Sigmoid colon (tissue), 7 donors: ENCODE results near the gene LRFN3. TPM values are rescaled to one million over a fixed set of nuclear protein-coding genes. Genes with fewer than 3 reads are reported as not detected.

Source experiments
- DNase-seq: peaks from one replicate; pipeline ENCODE4 v3.0.0-alpha.2; 2019
- H3K27ac ChIP-seq, 4 donors: fragments of 200-600 bp; sonication (generic); one replicate each; pipeline ENCODE4 v1.5.1; 2016 to 2019; ENCODE audit warnings: mild to moderate bottlenecking in 1 of 4
- H3K27me3 ChIP-seq, 3 donors: fragments of 200-600 bp; sonication (generic); one replicate each; pipeline ENCODE4 v1.5.1; 2019; ENCODE audit warnings: mild to moderate bottlenecking in 1 of 3
- H3K36me3 ChIP-seq, 4 donors: fragments of 200-600 bp; sonication (generic); one replicate each; pipeline ENCODE4 v1.5.1; 2016 to 2019
- H3K4me1 ChIP-seq, 4 donors: fragments of 200-600 bp; sonication (generic); one replicate each; pipeline ENCODE4 v1.5.1; 2017 to 2019
- H3K4me3 ChIP-seq, 4 donors: fragments of 200-600 bp; sonication (generic); one replicate each; pipeline ENCODE4 v1.5.1; 2017 to 2019; ENCODE audit warnings: mild to moderate bottlenecking in 2 of 4, moderate library complexity in 1 of 4
- H3K9me3 ChIP-seq, 4 donors: fragments of 200-600 bp in 3 of 4; sonication (generic) in 3 of 4; one replicate each; pipeline versions ENCODE4 v1.5.1 to v1.6.1; 2013 to 2019
- CTCF ChIP-seq, 4 experiments: fragments of 450-650 bp in 3 of 4; fragments of 200-600 bp in 1 of 4; IDR thresholded peaks; one replicate each; pipeline ENCODE4 v1.5.1; 2016 to 2019; ENCODE audit warnings: antibody characterized with exemption in 4 of 4, mild to moderate bottlenecking in 3 of 4, moderate library complexity in 2 of 4
- EP300 ChIP-seq, 4 donors: sonication (generic); formaldehyde crosslinking; IDR thresholded peaks; one replicate each; pipeline ENCODE4 v1.6.1; 2017; ENCODE audit warnings: antibody characterized with exemption in 4 of 4
- POLR2A ChIP-seq, 2 donors: fragments of 450-650 bp; IDR thresholded peaks; one replicate each; pipeline ENCODE4 v1.6.1; 2016; ENCODE audit warnings: antibody characterized with exemption in 2 of 2, mild to moderate bottlenecking in 2 of 2, moderate library complexity in 2 of 2
- POLR2AphosphoS5 ChIP-seq, 4 donors: sonication (generic); formaldehyde crosslinking; IDR thresholded peaks; one replicate each; pipeline ENCODE4 v1.6.1; 2017; ENCODE audit warnings: antibody characterized with exemption in 4 of 4
- WGBS, 2 donors: extraction: QIAGEN DNeasy Blood & Tissue Kit; methylation state at CpG; one replicate each; pipeline ENCODE4 v1.1.7; 2013; 5-methylcytosine and 5-hydroxymethylcytosine counted together
- intact Hi-C: fragments of 100-400 bp; cut with DNase I; formaldehyde crosslinking; loops from one replicate; pipeline ENCODE4 v1.15.1; 2023
- polyA plus RNA-seq, 3 donors: library from polyadenylated mRNA; stranded (reverse); fragments of 200-250 nt; gene quantifications; one replicate each; pipeline ENCODE4 v1.2.3, GENCODE V29; 2013
- total RNA-seq, 4 donors: library from RNA; depleted of rRNA; stranded (reverse); fragments of >200 nt; gene quantifications; one replicate each; pipeline ENCODE4 v1.1.0, GENCODE V29; 2016
- donor health status: healthy with polysubstance abuse.
- donor health status: Bipolar disorder and iron deficiency.
- donor health status: healthy.

Gene LRFN3
- total and polyA plus RNA-seq, 7 donors = 4.6 to 9.7 (median 6.4) TPM

GRCh38 chr19:35921012-35921411 is 15.2 kb upstream of the LRFN3 start:
- H3K27me3 ChIP-seq = no peaks in the 10 kb centered on the region
- no peak overlapping the region for H3K27ac ChIP-seq
- no peaks in the 10 kb centered on the region for H3K4me1 ChIP-seq
- DNase-seq = no peak
- H3K4me3 ChIP-seq = no peak overlapping the region
- no peaks in the 10 kb centered on the region for H3K36me3 ChIP-seq
- intact Hi-C loops = no loop called here
- TF ChIP-seq EP300 (IDR thresholded peaks at IDR 0.05) (no peak), POLR2AphosphoS5 (IDR thresholded peaks at IDR 0.05) (no peak)
- no peaks in the 10 kb centered on the region for H3K9me3 ChIP-seq
- 61 to 81% methylated on average over 6 of the region's 6 CpGs for WGBS, 2 donors

GRCh38 chr19:35925501-35925900 is 10.7 kb upstream of the LRFN3 start:
- WGBS, 2 donors = 86 to 92% methylated on average over 3 of the region's 3 CpGs
- TF ChIP-seq EP300 (IDR thresholded peaks at IDR 0.05) (no peak), POLR2A (IDR thresholded peaks at IDR 0.05) (no peak), POLR2AphosphoS5 (IDR thresholded peaks at IDR 0.05) (no peak), CTCF (IDR thresholded peaks at IDR 0.05) (no peak)
- intact Hi-C loops = no loop called here
- H3K27me3 ChIP-seq = no peaks in the 10 kb centered on the region
- no peak overlapping the region for H3K27ac ChIP-seq
- no peaks in the 10 kb centered on the region for H3K4me1 ChIP-seq
- H3K4me3 ChIP-seq = no peak overlapping the region
- no peaks in the 10 kb centered on the region for H3K9me3 ChIP-seq
- no peak for DNase-seq
- H3K36me3 ChIP-seq = no peaks in the 10 kb centered on the region

- H3K4me1 ChIP-seq = peaks cover 0 to 10% (median 4%) of the 10 kb centered on the region in 4 donors
- TF ChIP-seq CTCF (IDR thresholded peaks at IDR 0.05) = no peak
- TF ChIP-seq POLR2A (IDR thresholded peaks at IDR 0.05) = no peak
- no peak for TF ChIP-seq POLR2AphosphoS5 (IDR thresholded peaks at IDR 0.05)
- H3K36me3 ChIP-seq = no peaks in the 10 kb centered on the region
- 62 to 74% methylated on average over 5 of the region's 5 CpGs for WGBS, 2 donors
- no peak overlapping the region for H3K27ac ChIP-seq
- H3K27me3 ChIP-seq = no peaks in the 10 kb centered on the region
- H3K9me3 ChIP-seq = no peaks in the 10 kb centered on the region
- no peak overlapping the region for H3K4me3 ChIP-seq
- no peak for DNase-seq
- intact Hi-C loops = no loop called here
These were observed 7.7 kb upstream of the LRFN3 start for GRCh38 chr19:35928507-35928906.

GRCh38 chr19:35929876-35930275 is 6.3 kb upstream of the LRFN3 start:
- intact Hi-C loops = loop anchor here (2.0 to 5.0 kb wide), 4 partner anchors 47 to 237 kb away; partner anchors contain the start of genes ARHGAP33, HSPB6 and PROSER3
- Histone ChIP-seq H3K27me3 (no peaks in the 10 kb centered on the region), H3K9me3 (no peaks in the 10 kb centered on the region), H3K4me1 (peaks cover 0 to 10% (median 4%) of the 10 kb centered on the region in 4 donors), H3K36me3 (no peaks in the 10 kb centered on the region), H3K4me3 (no peak overlapping the region), H3K27ac (no peak overlapping the region)
- 46 to 49% methylated on average over 2 of the region's 2 CpGs for WGBS, 2 donors
- TF ChIP-seq POLR2AphosphoS5 (IDR thresholded peaks at IDR 0.05) = no peak
- no peak for TF ChIP-seq CTCF (IDR thresholded peaks at IDR 0.05)
- TF ChIP-seq EP300 (IDR thresholded peaks at IDR 0.05) = no peak
- TF ChIP-seq POLR2A (IDR thresholded peaks at IDR 0.05) = no peak
- DNase-seq = no peak

GRCh38 chr19:35931161-35931873 is 4.9 kb upstream of the LRFN3 start:
- peak overlapping the region; percentile 71 to 79 (median 76) for H3K27ac ChIP-seq
- peaks cover 0 to 19% (median 13%) of the 10 kb centered on the region in 4 donors for H3K4me1 ChIP-seq
- peak; percentile 71 to 84 for TF ChIP-seq POLR2A (IDR thresholded peaks at IDR 0.05)
- peak; percentile 81 to 97 (median 92) for TF ChIP-seq CTCF (IDR thresholded peaks at IDR 0.05)
- TF ChIP-seq EP300 (IDR thresholded peaks at IDR 0.05) = peak in 1 of 4 donors; percentile 80
- TF ChIP-seq POLR2AphosphoS5 (IDR thresholded peaks at IDR 0.05) = peak; percentile 91 to 97 (median 92)
- WGBS, 2 donors = 0 to 1% methylated on average over 47 of the region's 47 CpGs
- intact Hi-C loops = loop anchor here (1.0 to 5.0 kb wide), 7 partner anchors 32 to 239 kb away; partner anchors contain the start of genes ARHGAP33, HSPB6 and PROSER3
- peak overlapping the region in 1 of 4 donors; percentile 18 for H3K4me3 ChIP-seq
- no peaks in the 10 kb centered on the region for H3K36me3 ChIP-seq
- no peaks in the 10 kb centered on the region for H3K9me3 ChIP-seq
- H3K27me3 ChIP-seq = no peaks in the 10 kb centered on the region
- DNase-seq = peak; percentile 100
